Measurements from ENCODE around the gene OOSP3.

- no peak for TF ChIP-seq CTCF (IDR thresholded peaks at IDR 0.05)
- TF ChIP-seq RCOR1 (IDR thresholded peaks at IDR 0.05; ENCODE audit: low read length): no peak
- no peak for TF ChIP-seq SIN3A (IDR thresholded peaks at IDR 0.05; ENCODE audit: borderline replicate concordance, low read depth, low read length)
- no peak for TF ChIP-seq REST (IDR thresholded peaks at IDR 0.05; ENCODE audit: low read depth, low read length)
- no peak for TF ChIP-seq NFIC (IDR thresholded peaks at IDR 0.05; ENCODE audit: borderline replicate concordance)
- no peak for TF ChIP-seq FOXM1 (IDR thresholded peaks at IDR 0.05; ENCODE audit: low read depth)
- TF ChIP-seq SMC3 (IDR thresholded peaks at IDR 0.05; ENCODE audit: low read depth, low read length): no peak
- TF ChIP-seq MAX (IDR thresholded peaks at IDR 0.05; ENCODE audit: low read depth): no peak
- no peak for TF ChIP-seq YY1 (IDR thresholded peaks at IDR 0.05; ENCODE audit: low read depth)
- TF ChIP-seq POLR2AphosphoS5 (IDR thresholded peaks at IDR 0.05; ENCODE audit: low read depth, low read length): no peak
- TF ChIP-seq RAD21 (IDR thresholded peaks at IDR 0.05; ENCODE audit: low read length): no peak
- no peak for TF ChIP-seq RXRA (IDR thresholded peaks at IDR 0.05; ENCODE audit: borderline replicate concordance, low read depth)
- no peak for TF ChIP-seq USF1 (IDR thresholded peaks at IDR 0.05; ENCODE audit: borderline replicate concordance, low read depth)
- TF ChIP-seq RFX5 (IDR thresholded peaks at IDR 0.05; ENCODE audit: low read length): no peak
Observed at GRCh38 chr11:59939482-59939881, 60.9 kb downstream of the OOSP3 start.
